ENCODE data around the gene CC2D2A.

CC2D2A gene

GRCh38 chr4:15569746-15570145, 100.1 kb downstream of the CC2D2A start:
- Histone ChIP-seq H3K4me3 (replicated peaks; ENCODE audit: insufficient read depth, low read length) (no peak overlapping the region), H3K27me3 (ENCODE audit: insufficient read depth, poor library complexity, severe bottlenecking) (no peaks in the 10 kb centered on the region), H3K27ac (replicated peaks) (no peak overlapping the region)
- no peak for DNase-seq (ENCODE audit: low read depth in 1 of 2, low spot score in 1 of 2)
- TF ChIP-seq, protein P1, sequence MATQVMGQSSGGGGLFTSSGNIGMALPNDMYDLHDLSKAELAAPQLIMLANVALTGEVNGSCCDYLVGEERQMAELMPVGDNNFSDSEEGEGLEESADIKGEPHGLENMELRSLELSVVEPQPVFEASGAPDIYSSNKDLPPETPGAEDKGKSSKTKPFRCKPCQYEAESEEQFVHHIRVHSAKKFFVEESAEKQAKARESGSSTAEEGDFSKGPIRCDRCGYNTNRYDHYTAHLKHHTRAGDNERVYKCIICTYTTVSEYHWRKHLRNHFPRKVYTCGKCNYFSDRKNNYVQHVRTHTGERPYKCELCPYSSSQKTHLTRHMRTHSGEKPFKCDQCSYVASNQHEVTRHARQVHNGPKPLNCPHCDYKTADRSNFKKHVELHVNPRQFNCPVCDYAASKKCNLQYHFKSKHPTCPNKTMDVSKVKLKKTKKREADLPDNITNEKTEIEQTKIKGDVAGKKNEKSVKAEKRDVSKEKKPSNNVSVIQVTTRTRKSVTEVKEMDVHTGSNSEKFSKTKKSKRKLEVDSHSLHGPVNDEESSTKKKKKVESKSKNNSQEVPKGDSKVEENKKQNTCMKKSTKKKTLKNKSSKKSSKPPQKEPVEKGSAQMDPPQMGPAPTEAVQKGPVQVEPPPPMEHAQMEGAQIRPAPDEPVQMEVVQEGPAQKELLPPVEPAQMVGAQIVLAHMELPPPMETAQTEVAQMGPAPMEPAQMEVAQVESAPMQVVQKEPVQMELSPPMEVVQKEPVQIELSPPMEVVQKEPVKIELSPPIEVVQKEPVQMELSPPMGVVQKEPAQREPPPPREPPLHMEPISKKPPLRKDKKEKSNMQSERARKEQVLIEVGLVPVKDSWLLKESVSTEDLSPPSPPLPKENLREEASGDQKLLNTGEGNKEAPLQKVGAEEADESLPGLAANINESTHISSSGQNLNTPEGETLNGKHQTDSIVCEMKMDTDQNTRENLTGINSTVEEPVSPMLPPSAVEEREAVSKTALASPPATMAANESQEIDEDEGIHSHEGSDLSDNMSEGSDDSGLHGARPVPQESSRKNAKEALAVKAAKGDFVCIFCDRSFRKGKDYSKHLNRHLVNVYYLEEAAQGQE (IDR thresholded peaks at IDR 0.05; ENCODE audit: insufficient replicate concordance, low read depth) = no peak
- TF ChIP-seq SPI1 (IDR thresholded peaks at IDR 0.05; ENCODE audit: borderline replicate concordance, low read depth) = no peak
- no peak for TF ChIP-seq GABPA (IDR thresholded peaks at IDR 0.05; ENCODE audit: low read depth)
- no peak for TF ChIP-seq CTCF (IDR thresholded peaks at IDR 0.05; ENCODE audit: insufficient read depth, low read length)
- no peak for TF ChIP-seq POLR2AphosphoS5 (IDR thresholded peaks at IDR 0.05; ENCODE audit: low read depth)

- TF ChIP-seq, protein P1 (IDR thresholded peaks at IDR 0.05; ENCODE audit: insufficient replicate concordance, low read depth) = no peak
- TF ChIP-seq SPI1 (IDR thresholded peaks at IDR 0.05; ENCODE audit: borderline replicate concordance, low read depth) (no peak), POLR2AphosphoS5 (IDR thresholded peaks at IDR 0.05; ENCODE audit: low read depth) (no peak)
- Histone ChIP-seq H3K4me3 (replicated peaks; ENCODE audit: insufficient read depth, low read length) (no peak overlapping the region), H3K27ac (replicated peaks) (no peak overlapping the region), H3K27me3 (ENCODE audit: insufficient read depth, poor library complexity, severe bottlenecking) (no peaks in the 10 kb centered on the region)
- DNase-seq (ENCODE audit: low read depth in 1 of 2, low spot score in 1 of 2) = no peak
Measured at GRCh38 chr4:15575966-15576365, 106.3 kb downstream of the CC2D2A start.

GRCh38 chr4:15577508-15577907, 107.8 kb downstream of the CC2D2A start:
- Histone ChIP-seq H3K4me3 (replicated peaks; ENCODE audit: insufficient read depth, low read length) (no peak overlapping the region), H3K27me3 (ENCODE audit: insufficient read depth, poor library complexity, severe bottlenecking) (no peaks in the 10 kb centered on the region), H3K27ac (replicated peaks) (no peak overlapping the region)
- TF ChIP-seq GABPA (IDR thresholded peaks at IDR 0.05; ENCODE audit: low read depth) (no peak), POLR2AphosphoS5 (IDR thresholded peaks at IDR 0.05; ENCODE audit: low read depth) (no peak), CTCF (IDR thresholded peaks at IDR 0.05; ENCODE audit: insufficient read depth, low read length) (no peak), SPI1 (IDR thresholded peaks at IDR 0.05; ENCODE audit: borderline replicate concordance, low read depth) (no peak)
- TF ChIP-seq, protein P1 (IDR thresholded peaks at IDR 0.05; ENCODE audit: insufficient replicate concordance, low read depth) = no peak
- DNase-seq (ENCODE audit: low read depth in 1 of 2, low spot score in 1 of 2) = no peak

Data from HL-60 (cell line).